Middle frontal gyrus (tissue), 1 donor: ENCODE results near the gene PLXDC2.

Experiments
- DNase-seq: peaks from one replicate; pipeline ENCODE4 v3.0.0-alpha.2; 2015; ENCODE audit warnings: low spot score; ENCODE audit errors: extremely low spot score

The PLXDC2 gene

GRCh38 chr10:19911886-19912285 is 95.7 kb downstream of the PLXDC2 start:
- DNase-seq = no peak

DNA sequence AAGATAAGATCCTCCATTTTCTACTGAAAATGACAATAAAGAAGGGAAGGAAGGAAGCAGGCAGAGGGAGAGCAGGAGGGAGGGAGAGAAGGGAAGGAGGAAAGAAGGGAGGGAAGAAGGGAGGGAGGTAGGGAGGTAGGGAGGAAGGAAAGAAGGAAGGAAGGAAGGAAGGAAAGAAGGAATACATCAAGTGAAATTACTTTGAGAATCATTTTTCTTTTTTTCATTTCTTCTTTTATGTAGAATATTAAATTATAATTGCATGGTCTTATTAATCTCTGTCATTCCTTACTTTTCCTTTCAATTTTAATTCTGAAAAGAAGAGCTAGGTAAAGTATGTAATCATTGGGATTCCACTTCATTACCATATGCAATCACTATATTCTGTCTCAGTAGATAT is 97.8 kb downstream of the PLXDC2 start:
- no peak for DNase-seq

GRCh38 chr10:19915125-19915524 is 98.9 kb downstream of the PLXDC2 start:
- DNase-seq = no peak

GRCh38 chr10:19915816-19916215 is 99.6 kb downstream of the PLXDC2 start:
- DNase-seq = no peak

- DNase-seq = no peak
These were observed 101.7 kb downstream of the PLXDC2 start for GRCh38 chr10:19917751-19918478.

DNA sequence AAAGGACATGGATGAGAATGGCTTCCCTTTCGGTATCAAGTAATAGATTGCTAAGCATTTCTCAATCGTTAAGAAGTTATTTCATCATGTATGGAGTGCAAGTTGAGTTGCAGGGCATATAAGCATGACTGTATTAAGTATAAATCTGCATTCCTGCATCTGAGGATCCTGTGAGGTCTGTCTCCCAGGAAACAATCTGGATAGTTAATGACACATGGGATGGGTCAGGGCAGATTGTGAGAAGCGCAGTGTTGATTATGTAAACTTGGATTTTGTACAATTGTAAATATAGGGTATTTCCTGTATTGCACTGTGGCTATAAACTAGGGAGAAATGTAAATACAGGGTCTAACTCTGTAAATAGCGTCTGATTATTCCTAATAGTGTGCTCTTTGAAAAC is 102.6 kb downstream of the PLXDC2 start:
- DNase-seq = no peak

GRCh38 chr10:19919671-19920070 is 103.4 kb downstream of the PLXDC2 start:
- no peak for DNase-seq

- no peak for DNase-seq
These were observed 104.0 kb downstream of the PLXDC2 start for GRCh38 chr10:19920075-19920726.

- DNase-seq = no peak
These were observed 105.3 kb downstream of the PLXDC2 start for GRCh38 chr10:19921300-19922140.

- DNase-seq = no peak
These were observed 106.2 kb downstream of the PLXDC2 start for GRCh38 chr10:19922236-19922963.

DNA sequence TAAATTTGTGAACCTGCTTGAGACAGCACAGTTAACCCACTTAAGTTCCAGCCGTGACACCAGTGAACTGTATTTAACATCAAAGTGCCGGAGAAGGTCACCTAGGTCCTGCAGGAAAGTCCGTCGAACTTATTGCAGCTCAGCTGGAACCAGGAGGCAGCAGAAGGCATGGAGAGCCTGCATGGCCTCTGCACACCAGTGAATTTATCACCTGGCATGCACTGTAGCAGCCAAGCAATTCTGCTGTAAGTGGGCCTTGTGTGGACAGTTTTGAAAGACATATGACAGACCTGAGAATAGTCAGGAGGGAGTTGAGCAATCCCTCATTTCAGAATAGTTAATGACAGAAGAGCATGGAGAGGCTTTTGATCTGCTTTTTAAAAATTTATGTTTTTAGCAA is 108.8 kb downstream of the PLXDC2 start:
- no peak for DNase-seq

DNA sequence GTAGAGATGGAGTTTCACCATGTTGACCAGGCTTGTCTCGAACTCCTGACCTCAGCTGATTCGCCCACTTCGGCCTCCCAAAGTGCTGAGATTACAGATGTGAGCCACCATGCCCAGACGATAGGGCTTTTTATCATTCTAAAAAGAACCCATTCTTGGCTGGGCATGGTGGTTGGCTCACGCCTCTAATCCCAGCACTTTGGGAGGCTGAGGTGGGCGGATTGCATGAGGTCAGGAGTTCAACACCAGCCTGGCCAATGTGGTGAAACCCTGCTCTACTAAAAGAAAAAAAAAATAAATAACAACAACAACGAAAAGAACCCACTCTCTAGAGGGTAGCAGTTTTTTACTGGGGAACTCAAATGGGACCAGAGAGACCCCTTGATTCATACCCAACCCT is 112.7 kb downstream of the PLXDC2 start:
- DNase-seq = no peak

DNA sequence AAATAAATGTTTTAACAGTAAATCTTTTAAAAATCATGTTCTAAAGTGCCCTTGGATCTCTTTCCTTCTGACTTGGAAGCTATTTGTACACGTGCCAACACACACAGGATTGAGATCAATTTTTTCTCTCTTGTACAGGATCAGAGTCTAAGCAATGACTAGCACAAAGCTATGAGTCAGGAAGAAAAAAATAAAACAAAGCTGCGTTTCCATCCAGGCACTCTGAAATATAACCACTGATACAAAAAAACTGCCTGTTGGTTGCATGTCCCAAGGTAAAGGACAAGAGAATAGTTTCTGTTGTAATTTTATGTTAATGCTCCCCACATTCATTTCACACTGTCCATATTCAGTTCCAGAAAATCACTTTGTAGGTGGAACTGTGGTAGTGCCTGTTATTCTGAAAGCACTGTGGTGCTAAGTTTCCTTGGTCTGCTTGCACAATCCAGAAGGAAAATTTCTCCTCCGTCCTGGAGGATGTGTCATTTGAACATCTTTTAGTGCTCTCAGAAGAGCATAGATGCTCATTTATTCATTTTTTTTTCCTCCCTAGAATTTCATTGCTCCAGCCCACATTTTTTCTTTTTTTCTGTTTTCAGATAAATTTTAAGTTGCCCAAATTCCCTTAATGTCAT is 113.4 kb downstream of the PLXDC2 start:
- peak; percentile 10 for DNase-seq

GRCh38 chr10:19930936-19931893 is 115.0 kb downstream of the PLXDC2 start:
- DNase-seq = no peak

- no peak for DNase-seq
These were observed 115.8 kb downstream of the PLXDC2 start for GRCh38 chr10:19931894-19932590.

GRCh38 chr10:19932806-19933371 is 116.7 kb downstream of the PLXDC2 start:
- DNase-seq = no peak

GRCh38 chr10:19933772-19934171 is 117.5 kb downstream of the PLXDC2 start:
- DNase-seq = no peak

- no peak for DNase-seq
These were observed 118.9 kb downstream of the PLXDC2 start for GRCh38 chr10:19935176-19935575.

DNA sequence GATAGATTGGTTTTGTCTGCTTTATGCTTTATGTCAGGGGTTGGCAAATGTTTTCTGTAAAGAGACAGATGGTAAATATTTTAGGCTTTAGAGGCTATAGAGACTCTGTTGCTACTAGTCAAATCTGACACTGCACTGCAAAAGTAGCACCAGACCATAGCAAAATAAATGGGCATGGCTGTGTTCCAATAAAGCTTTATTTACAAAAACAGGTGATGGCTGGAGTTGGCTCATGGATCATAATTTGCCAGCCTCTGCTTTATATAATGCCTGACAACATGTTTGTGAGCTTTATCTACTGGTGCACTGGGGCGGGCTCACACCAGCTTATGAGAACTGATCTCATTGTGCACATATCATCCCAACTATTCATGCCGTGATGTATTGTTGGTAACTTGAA is 120.1 kb downstream of the PLXDC2 start:
- no peak for DNase-seq
